RKO (cell line): ENCODE results near the gene TMEM200A.
A peak's percentile ranks its signal among the peaks of the same experiment; 100 is the strongest.
"Not testable (repeated sequence)": the region's sequence is repeated elsewhere in the genome, so short reads cannot be mapped to it uniquely, and the experiment has no call there.

Source experiments
- DNase-seq: peaks from one replicate; pipeline ENCODE4 v3.0.0-alpha.2; 2016; ENCODE audit warnings: low spot score

TMEM200A gene

GRCh38 chr6:130365166-130366106, at the start of gene TMEM200A:
Gene TMEM200A, plus strand, starts transcription at chr6:130366017. Its CDS starts 74,406 bp downstream, at chr6:130440423.
- DNase-seq = no peak

- no peak for DNase-seq
These were observed 44.9 kb upstream of the TMEM200A start for GRCh38 chr6:130320908-130321307.

GRCh38 chr6:130322673-130323268, 43.0 kb upstream of the TMEM200A start:
- peak; percentile 73 for DNase-seq

- no peak for DNase-seq
These were observed 41.2 kb upstream of the TMEM200A start for GRCh38 chr6:130324657-130325056.

GRCh38 chr6:130326496-130326895, 39.3 kb upstream of the TMEM200A start:
- no peak for DNase-seq

GRCh38 chr6:130337534-130337933, 28.3 kb upstream of the TMEM200A start:
- no peak for DNase-seq

- DNase-seq = not testable (repeated sequence)
These were observed 19.5 kb upstream of the TMEM200A start for GRCh38 chr6:130346324-130346723.

GRCh38 chr6:130354322-130354721, 11.5 kb upstream of the TMEM200A start:
- no peak for DNase-seq

GRCh38 chr6:130355572-130355971, 10.2 kb upstream of the TMEM200A start:
- DNase-seq = no peak

GRCh38 chr6:130357436-130357835, 8.4 kb upstream of the TMEM200A start:
- no peak for DNase-seq

- DNase-seq = no peak
These were observed 6.1 kb upstream of the TMEM200A start for GRCh38 chr6:130359736-130360135.

- DNase-seq = peak; percentile 16
These were observed 3.7 kb upstream of the TMEM200A start for GRCh38 chr6:130362128-130362527.

GRCh38 chr6:130364224-130364780, 1.5 kb upstream of the TMEM200A start:
- no peak for DNase-seq

- DNase-seq = no peak
These were observed 539 bp downstream of the TMEM200A start for GRCh38 chr6:130366107-130367005.

GRCh38 chr6:130367767-130368166, 1.9 kb downstream of the TMEM200A start:
- no peak for DNase-seq

GRCh38 chr6:130368576-130368975, 2.8 kb downstream of the TMEM200A start:
- no peak for DNase-seq

GRCh38 chr6:130369831-130370230, 4.0 kb downstream of the TMEM200A start:
- no peak for DNase-seq

- no peak for DNase-seq
These were observed 6.2 kb downstream of the TMEM200A start for GRCh38 chr6:130371921-130372420.

GRCh38 chr6:130372786-130373185, 7.0 kb downstream of the TMEM200A start:
- DNase-seq = no peak

- no peak for DNase-seq
These were observed 8.2 kb downstream of the TMEM200A start for GRCh38 chr6:130373992-130374391.

GRCh38 chr6:130376936-130377335, 11.1 kb downstream of the TMEM200A start:
- no peak for DNase-seq

- DNase-seq = no peak
These were observed 11.6 kb downstream of the TMEM200A start for GRCh38 chr6:130377371-130377770.
